OCI-M2 (cell line): Measurements from ENCODE around the gene RUSC2.
"Not testable (repeated sequence)": the region's sequence is repeated elsewhere in the genome, so short reads cannot be mapped to it uniquely, and the experiment has no call there.

Experiments
- DNase-seq: peaks from one replicate; lab custom pipeline; 2025; ENCODE audit not compliant: unreplicated experiment; lab: John Stamatoyannopoulos, UW

RUSC2 gene, protein sequence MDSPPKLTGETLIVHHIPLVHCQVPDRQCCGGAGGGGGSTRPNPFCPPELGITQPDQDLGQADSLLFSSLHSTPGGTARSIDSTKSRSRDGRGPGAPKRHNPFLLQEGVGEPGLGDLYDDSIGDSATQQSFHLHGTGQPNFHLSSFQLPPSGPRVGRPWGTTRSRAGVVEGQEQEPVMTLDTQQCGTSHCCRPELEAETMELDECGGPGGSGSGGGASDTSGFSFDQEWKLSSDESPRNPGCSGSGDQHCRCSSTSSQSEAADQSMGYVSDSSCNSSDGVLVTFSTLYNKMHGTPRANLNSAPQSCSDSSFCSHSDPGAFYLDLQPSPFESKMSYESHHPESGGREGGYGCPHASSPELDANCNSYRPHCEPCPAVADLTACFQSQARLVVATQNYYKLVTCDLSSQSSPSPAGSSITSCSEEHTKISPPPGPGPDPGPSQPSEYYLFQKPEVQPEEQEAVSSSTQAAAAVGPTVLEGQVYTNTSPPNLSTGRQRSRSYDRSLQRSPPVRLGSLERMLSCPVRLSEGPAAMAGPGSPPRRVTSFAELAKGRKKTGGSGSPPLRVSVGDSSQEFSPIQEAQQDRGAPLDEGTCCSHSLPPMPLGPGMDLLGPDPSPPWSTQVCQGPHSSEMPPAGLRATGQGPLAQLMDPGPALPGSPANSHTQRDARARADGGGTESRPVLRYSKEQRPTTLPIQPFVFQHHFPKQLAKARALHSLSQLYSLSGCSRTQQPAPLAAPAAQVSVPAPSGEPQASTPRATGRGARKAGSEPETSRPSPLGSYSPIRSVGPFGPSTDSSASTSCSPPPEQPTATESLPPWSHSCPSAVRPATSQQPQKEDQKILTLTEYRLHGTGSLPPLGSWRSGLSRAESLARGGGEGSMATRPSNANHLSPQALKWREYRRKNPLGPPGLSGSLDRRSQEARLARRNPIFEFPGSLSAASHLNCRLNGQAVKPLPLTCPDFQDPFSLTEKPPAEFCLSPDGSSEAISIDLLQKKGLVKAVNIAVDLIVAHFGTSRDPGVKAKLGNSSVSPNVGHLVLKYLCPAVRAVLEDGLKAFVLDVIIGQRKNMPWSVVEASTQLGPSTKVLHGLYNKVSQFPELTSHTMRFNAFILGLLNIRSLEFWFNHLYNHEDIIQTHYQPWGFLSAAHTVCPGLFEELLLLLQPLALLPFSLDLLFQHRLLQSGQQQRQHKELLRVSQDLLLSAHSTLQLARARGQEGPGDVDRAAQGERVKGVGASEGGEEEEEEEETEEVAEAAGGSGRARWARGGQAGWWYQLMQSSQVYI (N-terminal part only)

DNA sequence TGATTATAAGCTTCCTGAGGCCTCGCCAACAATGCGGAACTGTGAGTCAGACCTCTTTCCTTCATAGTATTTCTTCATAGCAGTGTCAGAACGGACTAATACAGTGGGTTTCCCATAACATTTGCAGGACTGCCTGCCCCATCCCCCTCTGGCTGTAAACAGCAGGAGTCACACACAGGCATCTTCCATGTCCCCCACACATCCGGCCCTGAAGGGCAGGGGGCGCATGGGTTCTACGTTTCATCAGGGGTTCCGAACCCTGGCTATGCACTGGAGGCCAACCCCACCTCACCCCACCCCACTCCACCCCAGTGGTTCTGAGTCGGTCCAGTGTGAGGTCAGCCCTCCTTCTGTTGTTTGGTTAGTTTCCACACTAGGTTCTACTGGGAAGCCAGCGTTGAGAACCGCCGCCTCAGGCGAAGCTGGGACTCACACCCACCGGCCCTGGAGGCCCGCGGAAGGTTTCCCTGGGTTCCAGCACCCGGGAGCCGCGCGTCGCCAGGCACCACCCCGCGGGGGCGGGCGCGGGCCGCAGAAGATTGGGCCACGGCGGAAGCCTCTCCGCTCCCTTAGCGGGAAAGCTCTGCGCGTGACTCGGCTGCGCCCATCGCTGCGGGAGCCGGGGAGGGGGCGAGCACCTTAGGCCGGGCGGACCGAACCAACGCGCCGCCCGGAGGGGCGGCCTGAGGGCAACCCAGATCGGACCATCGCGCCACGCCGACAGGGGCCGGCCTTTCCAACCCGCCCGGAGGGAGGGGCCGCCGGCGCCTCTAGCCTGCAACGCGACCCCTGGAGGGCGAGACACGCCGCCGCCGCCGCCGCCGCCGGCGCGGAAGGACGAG, at the start of gene RUSC2:
Gene RUSC2 (plus strand): TSS at position 799 of the 842 bp plus-strand sequence. CDS start 56,411 bp downstream, outside the sequence.
- peak; percentile 32 for DNase-seq

DNA sequence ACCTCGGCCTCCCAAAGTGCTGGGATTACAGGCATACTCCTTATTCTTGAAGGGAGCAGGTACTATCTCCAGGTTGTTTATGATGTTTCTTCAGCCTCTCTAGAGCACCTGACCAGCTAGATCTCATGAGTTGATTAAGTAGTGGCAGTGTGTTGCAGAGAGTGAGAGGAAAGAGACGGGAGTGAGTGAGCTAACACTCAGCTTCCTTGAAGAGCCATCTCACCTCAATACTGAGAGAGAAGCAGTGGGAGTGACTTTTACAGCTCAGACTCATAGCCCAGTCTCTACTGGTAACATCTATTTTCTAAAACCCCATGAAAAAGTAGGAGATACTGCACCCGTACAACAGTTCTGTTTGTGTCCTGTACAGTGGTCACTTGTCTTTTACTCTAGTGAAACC, 43.9 kb upstream of the RUSC2 start:
- DNase-seq, result no peak

DNA sequence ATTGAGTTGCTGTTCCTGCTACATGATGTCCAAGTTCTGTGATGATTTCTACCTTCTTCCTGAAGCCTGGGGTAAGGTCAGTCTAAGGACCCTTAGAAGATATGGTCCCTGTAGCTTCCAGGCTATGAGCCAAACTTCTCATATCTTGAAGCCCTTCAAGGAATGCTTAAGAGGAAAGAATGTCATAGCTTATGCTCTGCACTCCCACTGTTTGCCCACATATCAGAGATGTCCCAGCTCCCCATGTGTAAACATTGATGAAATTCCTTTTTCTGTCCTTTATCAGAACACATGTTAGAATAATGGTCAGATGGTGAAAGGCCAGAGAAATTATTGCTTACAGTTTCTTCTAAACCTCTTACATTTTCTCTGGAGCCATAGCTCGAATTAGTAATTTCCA, 41.4 kb upstream of the RUSC2 start:
- DNase-seq, result no peak

DNA sequence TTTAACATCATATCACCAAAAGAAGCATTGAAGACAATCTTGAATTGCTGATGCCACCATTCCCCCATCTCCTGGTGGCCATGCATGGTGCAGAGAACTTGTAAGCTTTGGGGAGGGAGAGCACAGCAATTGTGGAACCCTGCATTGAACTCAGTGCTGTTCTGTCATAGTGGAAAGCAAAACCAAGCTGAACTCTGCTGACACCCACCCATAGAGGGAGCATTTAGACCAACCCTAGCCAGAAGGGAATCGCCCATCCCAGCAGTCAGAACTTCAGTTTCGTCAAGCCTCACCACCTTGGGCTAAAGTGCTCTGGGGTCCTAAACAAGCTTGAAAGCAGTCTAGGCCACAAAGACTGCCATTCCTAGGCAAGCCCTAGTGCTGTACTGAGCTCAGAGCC, 37.4 kb upstream of the RUSC2 start:
- DNase-seq, result no peak

DNA sequence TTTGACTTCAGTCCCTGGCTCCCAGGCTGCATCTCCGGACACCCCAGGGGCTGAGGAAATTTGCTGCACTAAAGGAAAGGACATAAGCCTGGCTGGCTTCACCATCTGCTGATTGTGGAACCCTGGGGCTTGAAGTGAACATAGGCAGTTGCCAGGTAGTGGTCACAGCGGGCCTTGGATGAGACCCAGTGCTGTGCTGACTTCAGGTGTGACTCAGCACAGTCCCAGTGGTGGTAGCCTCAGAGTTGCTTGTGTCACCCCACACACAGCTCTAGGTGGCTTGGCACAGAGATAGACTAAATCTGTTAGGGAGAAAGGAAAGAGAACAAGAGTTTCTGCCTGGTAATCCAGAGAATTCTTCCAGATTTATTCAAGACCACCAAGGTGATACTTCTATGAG, 36.1 kb upstream of the RUSC2 start:
- DNase-seq, result no peak

DNA sequence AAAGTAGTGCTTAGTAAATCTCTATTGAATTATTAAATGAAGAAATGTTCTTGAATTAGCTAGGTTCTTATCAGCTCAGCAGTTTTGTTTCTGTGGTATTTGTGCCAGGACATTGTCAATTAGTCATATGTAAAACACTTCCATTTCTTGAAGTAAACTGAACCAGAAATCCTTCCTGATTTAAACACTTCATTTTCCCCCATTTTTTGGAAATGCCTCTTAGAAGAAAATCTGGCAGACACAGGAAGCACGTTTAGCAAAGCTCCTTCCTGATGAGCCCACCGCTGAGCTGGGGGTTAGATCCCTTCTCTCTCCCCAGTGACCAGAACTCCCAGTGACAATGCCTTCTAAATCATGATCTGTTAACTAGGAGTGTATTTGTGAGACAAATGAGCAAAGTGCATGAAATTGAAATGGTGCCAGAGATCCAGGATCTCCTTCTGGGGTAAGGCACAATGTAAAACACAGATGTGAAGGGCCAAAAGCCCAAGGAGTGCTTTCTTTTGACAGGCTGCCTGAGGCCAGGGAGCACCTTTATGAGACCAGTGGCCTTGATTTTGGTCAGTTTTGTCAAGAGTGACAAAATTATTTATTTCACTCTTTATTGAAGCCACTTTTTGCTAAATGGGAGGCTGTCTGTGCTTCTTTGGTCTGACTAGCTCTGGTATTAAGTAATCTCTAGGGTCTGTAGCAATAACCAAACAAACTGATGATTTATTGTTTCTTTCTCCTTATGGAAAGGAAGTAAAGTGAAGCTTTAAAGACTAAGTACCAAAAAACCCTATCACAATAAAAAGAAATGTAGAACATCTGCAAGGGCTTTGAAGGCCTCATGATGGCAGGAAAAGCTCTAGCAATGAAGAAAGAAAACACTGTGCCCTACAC, 25.5 kb upstream of the RUSC2 start:
- DNase-seq, result no peak

DNA sequence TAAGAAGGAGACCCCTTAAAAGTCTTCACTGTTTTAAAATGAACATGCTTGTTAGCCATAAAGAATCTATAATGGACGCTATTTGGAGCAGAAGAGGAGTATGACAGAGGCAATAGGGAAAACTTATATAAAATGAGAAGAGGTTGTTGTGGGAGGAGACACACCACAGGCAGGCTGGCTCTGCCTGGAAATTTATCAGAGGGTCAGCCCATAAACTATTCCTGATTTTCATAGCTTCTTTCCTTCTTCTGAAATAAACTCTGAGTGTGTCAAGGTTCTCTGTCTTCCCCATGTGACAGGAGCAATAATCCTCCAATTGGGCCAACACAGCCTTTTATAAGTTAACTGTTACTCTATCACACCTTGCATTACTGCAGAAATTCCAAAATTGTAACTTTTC, 19.6 kb upstream of the RUSC2 start:
- DNase-seq, result no peak

DNA sequence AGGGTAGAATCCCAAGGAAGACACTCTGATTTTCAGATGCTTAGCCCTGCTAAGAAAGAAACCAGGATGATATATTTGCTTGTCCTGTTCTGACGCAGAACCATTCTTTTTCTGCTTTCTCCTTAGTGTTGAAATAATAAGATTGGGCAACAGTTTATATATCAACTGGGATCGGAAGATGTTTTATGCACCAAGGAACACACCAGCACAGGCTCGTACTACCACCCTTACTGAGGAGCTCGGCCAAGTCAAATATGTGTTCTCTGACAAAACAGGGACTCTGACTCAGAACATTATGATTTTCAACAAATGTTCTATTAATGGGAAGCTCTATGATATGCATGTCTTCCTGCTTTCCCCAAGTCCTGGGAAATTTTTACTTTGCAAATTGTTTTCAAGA, 19.0 kb upstream of the RUSC2 start:
- no peak for DNase-seq

DNA sequence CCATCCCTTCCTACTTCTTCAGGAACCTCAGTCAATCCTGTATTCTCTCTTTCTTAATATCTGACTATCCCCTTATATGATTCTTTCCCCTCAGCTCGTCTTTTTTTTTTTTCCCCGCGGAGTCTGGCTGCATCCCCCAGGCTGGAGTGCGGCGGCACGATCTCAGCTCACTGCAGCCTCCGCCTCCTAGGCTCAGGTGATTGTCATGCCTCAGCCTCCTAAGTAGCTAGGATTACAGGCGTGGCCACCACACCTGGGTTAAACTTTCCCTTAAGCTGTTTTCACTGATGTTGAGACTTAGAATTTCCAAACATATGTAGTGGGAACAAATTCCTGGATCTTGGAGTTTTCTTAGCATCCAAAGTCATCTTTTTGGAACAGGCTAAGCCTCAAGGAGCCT, 13.3 kb upstream of the RUSC2 start:
- no peak for DNase-seq

DNA sequence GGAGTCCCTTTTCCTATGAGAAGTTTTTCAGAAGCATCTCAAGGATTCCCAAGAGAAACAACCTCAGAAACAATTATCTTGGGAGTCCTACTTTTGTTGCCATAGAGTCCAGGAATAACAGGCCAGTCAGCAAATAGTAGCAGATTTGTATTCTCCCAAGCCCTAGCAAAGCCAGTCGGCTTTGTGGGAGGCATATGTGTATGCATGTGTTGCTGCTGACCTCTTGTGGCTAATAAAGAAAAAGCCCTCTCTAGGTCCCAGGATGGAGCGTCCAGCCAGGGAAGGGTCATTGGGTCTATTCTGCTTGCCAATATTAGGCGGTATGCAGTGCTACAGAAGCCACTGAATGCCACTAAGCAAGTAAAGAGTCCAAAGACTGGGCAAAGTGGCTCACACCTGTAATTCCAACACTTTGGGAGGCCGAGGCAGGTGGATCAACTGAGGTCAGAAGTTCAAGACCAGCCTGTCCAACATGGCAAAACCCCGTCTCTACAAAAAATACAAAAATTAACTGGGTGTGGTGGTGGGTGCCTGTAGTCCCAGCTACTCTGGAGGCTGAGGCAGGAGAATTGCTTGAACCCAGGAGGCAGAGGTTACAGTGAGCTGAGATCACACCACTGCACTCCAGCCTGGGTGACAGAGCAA, 12.6 kb upstream of the RUSC2 start:
- not testable (repeated sequence) for DNase-seq

DNA sequence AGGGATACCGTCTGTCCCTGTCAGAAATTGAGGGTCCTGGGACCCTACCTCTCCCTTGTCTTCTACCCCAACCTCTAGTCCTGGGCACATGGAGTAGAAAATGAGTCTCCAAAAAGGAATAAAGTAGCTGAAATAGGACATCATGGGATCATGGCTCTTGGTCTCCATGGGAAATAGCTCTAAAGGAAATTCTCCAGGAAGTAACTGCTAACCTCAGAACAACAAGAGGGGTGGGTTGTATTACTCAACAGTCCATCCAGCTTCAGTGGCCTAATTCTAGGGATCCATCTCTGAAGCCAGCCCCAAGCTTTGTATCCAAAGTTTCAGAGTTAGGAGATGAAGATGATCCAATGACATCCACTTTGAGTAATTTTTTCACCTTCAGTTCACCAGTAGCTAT, 11.0 kb upstream of the RUSC2 start:
- DNase-seq, result no peak

DNA sequence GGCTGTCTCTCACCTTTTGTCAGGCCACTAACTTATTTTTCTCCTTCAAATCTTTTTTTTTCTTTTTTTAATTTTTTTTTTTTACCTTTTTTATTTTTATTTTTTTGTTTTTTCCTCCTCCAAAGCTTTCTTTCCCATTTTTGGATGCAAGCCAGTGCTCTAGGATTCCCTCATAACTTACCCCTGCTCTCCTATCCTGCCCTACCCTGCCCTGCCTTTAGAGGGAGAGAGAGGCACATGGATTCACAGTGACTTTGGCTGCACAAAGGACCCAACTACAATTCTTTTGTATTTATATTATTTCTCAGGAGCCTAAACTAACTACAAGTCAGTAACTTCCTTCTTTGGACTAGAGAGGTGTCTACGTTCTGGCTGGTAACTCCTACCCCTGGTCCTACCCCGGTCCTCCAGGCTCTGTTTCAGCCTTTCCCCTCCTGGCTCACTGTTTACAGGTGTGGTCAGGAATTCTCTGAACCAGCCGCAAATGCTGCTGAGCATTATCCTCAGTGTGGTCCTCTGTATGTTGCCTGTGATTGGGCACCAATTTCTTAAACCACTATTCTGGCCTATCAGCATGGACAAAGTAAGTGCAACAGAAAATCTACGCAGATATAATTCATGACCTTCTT, 8.4 kb upstream of the RUSC2 start:
- no peak for DNase-seq

DNA sequence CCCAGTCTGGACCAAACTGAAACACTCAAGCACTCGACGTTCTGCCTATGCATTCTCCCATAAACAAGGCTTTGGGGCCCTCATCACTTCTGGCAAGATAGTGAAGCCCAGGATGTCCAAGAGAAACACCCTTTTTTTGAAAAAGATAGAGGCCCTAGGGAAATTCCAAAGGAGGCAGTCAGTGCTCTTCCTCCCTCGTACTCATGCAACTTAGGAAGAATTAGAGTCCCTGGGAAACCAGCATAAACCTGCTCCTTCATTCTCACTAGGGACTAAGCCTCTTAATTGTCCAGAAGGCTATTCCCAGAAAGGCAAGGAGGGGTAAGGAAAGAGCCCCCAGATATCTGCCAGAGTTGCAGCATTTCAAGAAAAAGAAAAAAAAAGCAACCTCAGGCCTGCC, 7.8 kb upstream of the RUSC2 start:
- no peak for DNase-seq

DNA sequence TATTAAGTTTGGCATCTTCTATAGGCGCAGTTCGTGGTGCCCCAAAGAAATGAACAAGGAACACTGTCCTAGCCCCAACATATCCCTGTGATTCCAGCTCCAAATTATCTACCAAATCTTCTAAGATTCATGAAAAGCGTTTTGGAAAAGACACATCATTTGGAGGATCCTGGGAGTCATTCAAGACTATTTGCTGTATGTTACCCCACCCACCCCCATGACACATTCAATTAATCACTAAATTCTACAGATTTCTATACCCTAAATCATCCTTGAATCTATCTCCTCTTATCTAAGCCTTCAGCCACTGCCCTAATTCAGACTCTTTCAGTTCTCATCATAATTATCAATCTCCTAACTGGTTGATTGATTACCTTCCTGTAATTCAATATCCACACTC, 5.5 kb upstream of the RUSC2 start:
- DNase-seq, result no peak

DNA sequence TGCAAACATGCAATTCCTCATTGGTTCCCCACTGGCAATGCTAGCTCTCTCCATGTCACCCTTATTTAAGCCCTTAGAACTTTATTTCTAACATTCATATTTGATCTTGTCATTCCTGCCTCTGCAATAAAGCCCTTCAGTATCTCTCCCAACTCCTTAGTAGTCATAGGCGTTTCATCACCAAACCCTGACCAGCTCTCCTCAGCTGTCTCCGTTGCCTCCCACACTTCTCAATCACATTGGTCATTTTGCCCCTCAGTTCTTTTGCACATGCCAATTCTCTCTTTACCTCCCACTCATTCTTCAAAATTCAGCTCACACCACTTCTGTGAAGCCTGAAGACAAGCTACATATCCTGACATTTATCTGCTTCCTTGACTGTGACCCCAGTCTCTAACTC, 2.8 kb upstream of the RUSC2 start:
- DNase-seq, result no peak

DNA sequence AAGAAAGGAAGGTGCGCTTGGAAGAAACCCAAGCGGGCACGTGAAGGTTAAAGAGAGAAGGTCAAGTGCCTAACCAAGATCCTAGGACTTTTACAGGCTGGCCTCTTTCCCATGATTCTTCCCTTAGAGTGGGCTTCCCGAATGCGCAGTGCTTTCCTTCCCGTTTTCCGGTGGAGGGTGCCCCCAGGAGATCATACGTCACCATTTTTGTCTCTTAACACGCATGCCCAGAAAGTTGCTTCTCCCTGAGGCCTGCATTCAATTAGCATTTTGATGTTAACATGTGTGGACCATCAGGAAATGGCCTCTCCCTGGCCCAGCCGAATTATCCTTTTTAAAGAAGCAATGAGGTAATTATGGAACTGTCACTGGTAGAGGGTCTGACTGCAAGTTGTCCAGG, 1.9 kb upstream of the RUSC2 start:
- no peak for DNase-seq

DNA sequence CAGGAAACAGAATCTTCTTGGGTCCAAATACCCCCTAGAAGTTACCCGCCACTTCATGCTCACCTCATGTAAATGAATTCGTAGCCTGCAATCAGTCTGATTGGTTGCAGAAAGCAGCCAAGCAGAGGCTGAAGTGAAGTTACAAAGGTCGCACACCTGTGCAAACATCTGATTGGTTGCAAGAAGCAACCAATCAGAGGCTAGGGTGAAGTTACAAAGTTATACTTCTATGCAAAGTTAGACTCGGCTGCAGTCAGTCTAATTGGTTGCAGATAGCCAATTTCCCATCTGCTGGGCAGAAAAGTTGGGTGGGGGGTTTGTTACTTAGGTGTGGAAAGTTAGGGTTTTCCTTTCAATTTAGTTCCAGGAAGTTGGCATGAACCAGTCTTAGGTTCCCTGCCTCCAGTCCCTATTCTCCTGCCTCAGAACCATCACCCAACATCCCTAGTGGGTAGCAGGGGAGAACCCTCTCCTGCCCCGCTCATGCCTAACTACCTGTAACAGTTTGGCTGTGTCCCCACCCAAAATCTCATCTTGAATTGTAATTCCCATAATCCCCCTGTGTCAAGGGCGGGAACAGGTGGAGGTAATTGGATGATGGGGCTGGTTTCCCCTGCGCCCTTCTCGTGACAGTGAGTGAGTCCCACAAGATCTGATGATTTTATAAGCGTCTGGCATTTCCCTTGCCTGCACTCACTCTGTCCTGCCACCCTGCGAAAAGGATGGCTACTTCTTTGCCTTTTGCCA, 1.2 kb upstream of the RUSC2 start:
- no peak for DNase-seq
